Mammary microvascular endothelial cell (primary cell): ENCODE results near the gene CDH18. TPM values are rescaled to one million over a fixed set of nuclear protein-coding genes. Genes with fewer than 3 reads are reported as not detected.

ENCODE experiments used
- total RNA-seq: library from RNA; depleted of rRNA; stranded (reverse); fragments of >200 nt; gene quantifications from 2 replicates; pipeline ENCODE4 v1.2.3, GENCODE V29; 2015

Gene CDH18, protein sequence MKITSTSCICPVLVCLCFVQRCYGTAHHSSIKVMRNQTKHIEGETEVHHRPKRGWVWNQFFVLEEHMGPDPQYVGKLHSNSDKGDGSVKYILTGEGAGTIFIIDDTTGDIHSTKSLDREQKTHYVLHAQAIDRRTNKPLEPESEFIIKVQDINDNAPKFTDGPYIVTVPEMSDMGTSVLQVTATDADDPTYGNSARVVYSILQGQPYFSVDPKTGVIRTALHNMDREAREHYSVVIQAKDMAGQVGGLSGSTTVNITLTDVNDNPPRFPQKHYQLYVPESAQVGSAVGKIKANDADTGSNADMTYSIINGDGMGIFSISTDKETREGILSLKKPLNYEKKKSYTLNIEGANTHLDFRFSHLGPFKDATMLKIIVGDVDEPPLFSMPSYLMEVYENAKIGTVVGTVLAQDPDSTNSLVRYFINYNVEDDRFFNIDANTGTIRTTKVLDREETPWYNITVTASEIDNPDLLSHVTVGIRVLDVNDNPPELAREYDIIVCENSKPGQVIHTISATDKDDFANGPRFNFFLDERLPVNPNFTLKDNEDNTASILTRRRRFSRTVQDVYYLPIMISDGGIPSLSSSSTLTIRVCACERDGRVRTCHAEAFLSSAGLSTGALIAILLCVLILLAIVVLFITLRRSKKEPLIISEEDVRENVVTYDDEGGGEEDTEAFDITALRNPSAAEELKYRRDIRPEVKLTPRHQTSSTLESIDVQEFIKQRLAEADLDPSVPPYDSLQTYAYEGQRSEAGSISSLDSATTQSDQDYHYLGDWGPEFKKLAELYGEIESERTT
- not detected in 2 replicates for total RNA-seq

DNA sequence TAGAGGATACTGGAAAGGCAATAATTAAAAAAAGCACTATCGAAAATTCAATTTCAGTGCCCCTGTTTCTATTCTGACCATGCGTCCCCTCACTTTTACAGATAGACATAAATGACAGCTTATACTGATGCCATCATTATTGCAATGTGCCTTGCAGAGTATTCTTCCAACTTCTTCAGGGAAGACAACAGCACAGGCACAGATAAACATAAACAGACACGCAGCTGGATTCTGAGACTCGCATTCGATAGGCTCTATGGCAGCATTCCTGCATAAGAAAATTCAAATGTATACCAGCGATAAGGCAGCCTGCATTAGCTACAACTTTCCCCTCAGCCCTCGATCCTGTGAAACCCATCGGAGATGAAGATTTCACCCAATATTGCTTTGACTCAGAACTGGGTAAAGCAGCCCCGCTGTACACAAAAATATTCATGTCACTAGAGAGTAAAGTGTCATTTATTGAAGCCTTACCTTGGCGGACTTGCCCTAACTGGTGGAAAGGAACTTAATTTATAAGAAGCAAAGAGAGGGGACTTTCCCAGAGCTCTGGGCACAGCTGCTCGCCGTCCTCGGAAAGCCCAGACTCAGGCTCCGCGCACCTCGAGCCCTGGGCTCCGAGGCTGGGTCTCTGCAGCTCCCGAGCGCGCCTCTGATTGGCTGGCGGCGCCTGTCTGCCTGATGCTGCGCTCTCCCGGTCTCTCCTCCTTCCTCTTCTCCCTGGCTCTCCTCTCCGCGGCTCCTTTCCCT lies at the start of gene CDH18:
TSS of gene CDH18 (minus strand) at position 589 of the 750 bp plus-strand sequence. CDS start 149,214 bp downstream, outside the sequence.

